CD4-positive, alpha-beta memory T cell (primary cell): Measurements from ENCODE around the gene FHL1. TPM values are rescaled to one million over a fixed set of nuclear protein-coding genes. Genes with fewer than 3 reads are reported as not detected.

Experiments
- CTCF ChIA-PET: fragments of 350-600 bp; sonication (Branson Sonifier 250); formaldehyde crosslinking; loops from one replicate; lab custom pipeline; 2021; ENCODE audit warnings: inconsistent platforms; ENCODE audit not compliant: partially characterized antibody; lab: Charles Lee
- POLR2A ChIA-PET: fragments of 350-600 bp; sonication (Branson Sonifier 250); formaldehyde crosslinking; loops from one replicate; lab custom pipeline; 2021; ENCODE audit not compliant: partially characterized antibody; lab: Charles Lee
- DNase-seq, 5 donors: peaks; one replicate each; pipeline versions ENCODE4 v3.0.0 to v3.0.0-alpha.2; 2020 to 2022; ENCODE audit warnings: mixed read lengths in 1 of 5
- H3K27ac ChIP-seq: one replicate; pipeline ENCODE4 v1.7.0; 2013; ENCODE audit warnings: low read depth, low read length
- H3K27me3 ChIP-seq: 2 replicates; pipeline ENCODE4 v1.7.0; 2013; ENCODE audit warnings: mild to moderate bottlenecking, low read length, moderate library complexity; ENCODE audit not compliant: insufficient read depth
- H3K36me3 ChIP-seq: 2 replicates; pipeline ENCODE4 v1.7.0; 2013; ENCODE audit warnings: mild to moderate bottlenecking, low read length, moderate library complexity; ENCODE audit not compliant: insufficient read depth
- H3K4me1 ChIP-seq: 2 replicates; pipeline ENCODE4 v1.7.0; 2013; ENCODE audit warnings: mild to moderate bottlenecking, low read length, moderate library complexity; ENCODE audit not compliant: insufficient read depth
- H3K4me3 ChIP-seq, 2 donors: one replicate each; pipeline ENCODE4 v1.7.0; 2013; ENCODE audit warnings: low read length in 2 of 2, mild to moderate bottlenecking in 1 of 2
- H3K9me3 ChIP-seq, 2 donors: one replicate each; pipeline ENCODE4 v1.7.0; 2013; ENCODE audit warnings: low read length in 2 of 2, control low read depth in 1 of 2; ENCODE audit not compliant: control insufficient read depth in 1 of 2
- H3K27ac Mint-ChIP-seq, 7 donors: one replicate each; pipeline ENCODE4 v1.8.0; 2020 to 2021; ENCODE audit warnings: mixed read lengths in 7 of 7, mild to moderate bottlenecking in 6 of 7, inconsistent platforms in 3 of 7, moderate library complexity in 3 of 7
- H3K27me3 Mint-ChIP-seq, 2 donors: one replicate each; pipeline ENCODE4 v1.8.0; 2020 to 2021; ENCODE audit warnings: mixed read lengths in 2 of 2
- H3K36me3 Mint-ChIP-seq, 2 donors: one replicate each; pipeline ENCODE4 v1.8.0; 2020 to 2021; ENCODE audit warnings: mixed read lengths in 2 of 2, inconsistent platforms in 1 of 2, mild to moderate bottlenecking in 1 of 2
- H3K4me1 Mint-ChIP-seq, 4 donors: one replicate each; pipeline ENCODE4 v1.8.0; 2020 to 2021; ENCODE audit warnings: mixed read lengths in 4 of 4, mild to moderate bottlenecking in 1 of 4
- H3K4me3 Mint-ChIP-seq, 8 donors: one replicate each; pipeline ENCODE4 v1.8.0; 2020 to 2021; ENCODE audit warnings: mixed read lengths in 8 of 8, mild to moderate bottlenecking in 7 of 8, moderate library complexity in 6 of 8, inconsistent platforms in 3 of 8
- H3K9me3 Mint-ChIP-seq, 8 donors: one replicate each; pipeline ENCODE4 v1.8.0; 2020 to 2021; ENCODE audit warnings: mixed read lengths in 8 of 8, mild to moderate bottlenecking in 5 of 8, inconsistent platforms in 3 of 8, moderate library complexity in 1 of 8
- intact Hi-C: fragments of 100-400 bp; cut with micrococcal nuclease; formaldehyde crosslinking; loops from one replicate; pipeline ENCODE4 v1.15.1; 2023
- polyA plus RNA-seq, 2 donors: library from polyadenylated mRNA; unstranded; fragments of 300-500 nt; fragmentation: Illumina TruSeq; gene quantifications; one replicate each; pipeline ENCODE4 v1.2.3, GENCODE V29; 2021
- total RNA-seq, 2 experiments: library from RNA; stranded (reverse); gene quantifications; one replicate each; pipeline ENCODE4 v1.2.3, GENCODE V29; 2021

The FHL1 gene
- total and polyA plus RNA-seq, 4 experiments from 2014 or later: 32.3 to 58.3 (median 44.1) TPM

DNA sequence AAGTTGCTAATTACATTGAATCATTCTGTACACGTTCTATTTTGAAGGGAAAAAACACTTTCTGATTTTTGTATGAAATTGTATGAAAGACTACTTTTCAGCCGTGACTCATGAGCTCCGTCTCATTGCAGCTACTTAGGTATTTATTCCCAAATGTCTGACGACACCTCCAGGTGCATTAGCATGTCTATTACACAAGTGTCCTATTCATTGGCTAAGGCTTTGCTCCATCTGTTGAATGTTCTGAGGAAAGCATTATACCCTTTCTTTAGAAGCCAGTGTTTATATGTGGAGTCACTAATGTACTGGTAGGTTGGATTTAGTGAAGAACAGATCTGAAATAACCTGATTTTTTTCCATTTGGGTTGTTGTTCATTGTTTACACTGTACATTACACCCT, 52.0 kb downstream of the FHL1 start:
- H3K27ac Mint-ChIP-seq: no peak overlapping the region
- no peaks in the 10 kb centered on the region for H3K9me3 Mint-ChIP-seq

DNA sequence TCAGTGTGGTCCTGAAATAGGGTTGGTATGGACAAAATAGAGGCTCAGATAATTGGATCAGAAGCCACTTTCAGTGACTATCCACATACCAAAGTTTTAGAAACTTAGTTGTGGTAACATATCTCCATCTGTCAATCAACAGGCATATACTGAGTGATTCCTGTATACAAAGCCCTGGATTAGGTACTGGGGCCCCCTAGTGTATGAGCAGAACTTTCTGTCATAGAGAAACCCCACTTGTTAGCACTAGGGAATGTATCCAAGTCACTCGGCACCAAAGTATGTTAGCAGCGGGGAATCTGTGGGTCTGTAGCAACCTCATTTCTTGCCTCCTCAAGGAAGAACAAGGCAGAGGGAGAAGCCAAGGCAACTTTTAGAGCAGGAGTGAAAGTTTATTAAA, 53.1 kb downstream of the FHL1 start:
- CTCF ChIA-PET: interaction anchor here (0.9 to 1.0 kb wide), 2 partner anchors 39 to 172 kb away, joined by 3 to 10 read pairs; no protein-coding TSS in a partner anchor
- Histone ChIP-seq H3K36me3 (no peaks in the 10 kb centered on the region), H3K27me3 (no peaks in the 10 kb centered on the region), H3K9me3 (no peaks in the 10 kb centered on the region), H3K4me3 (no peak overlapping the region), H3K4me1 (peaks cover 37% of the 10 kb centered on the region), H3K27ac (no peak overlapping the region)
- intact Hi-C loops: loop anchor here (1.0 to 10.0 kb wide), 4 partner anchors 33 to 172 kb away; partner anchors contain the start of gene FHL1
- Mint-ChIP-seq H3K27me3 (no peaks in the 10 kb centered on the region), H3K27ac (peak overlapping the region in 4 of 7 donors; percentile 24 to 85 (median 67)), H3K4me3 (no peak overlapping the region), H3K9me3 (no peaks in the 10 kb centered on the region), H3K36me3 (peaks cover 0 to 2% of the 10 kb centered on the region in 2 donors), H3K4me1 (peaks cover 22 to 50% (median 31%) of the 10 kb centered on the region in 4 donors)
- POLR2A ChIA-PET: no interaction called here
- DNase-seq: peak in 1 of 5 donors; percentile 35

More for the DNA sequence above, 52.0 kb downstream of the FHL1 start:
- Mint-ChIP-seq H3K27me3 (no peaks in the 10 kb centered on the region), H3K4me3 (no peak overlapping the region), H3K36me3 (no peaks in the 10 kb centered on the region), H3K4me1 (peaks cover 14 to 49% (median 23%) of the 10 kb centered on the region in 4 donors)
- ChIA-PET POLR2A (no interaction called here), CTCF (interaction anchor here (0.9 to 1.0 kb wide), 2 partner anchors 37 to 171 kb away, joined by 3 to 10 read pairs; no protein-coding TSS in a partner anchor)
- Histone ChIP-seq H3K4me3 (no peak overlapping the region), H3K9me3 (no peaks in the 10 kb centered on the region), H3K27me3 (no peaks in the 10 kb centered on the region), H3K27ac (no peak overlapping the region), H3K4me1 (peaks cover 30% of the 10 kb centered on the region), H3K36me3 (no peaks in the 10 kb centered on the region)
- no peak for DNase-seq
- intact Hi-C loops: no loop called here

DNA sequence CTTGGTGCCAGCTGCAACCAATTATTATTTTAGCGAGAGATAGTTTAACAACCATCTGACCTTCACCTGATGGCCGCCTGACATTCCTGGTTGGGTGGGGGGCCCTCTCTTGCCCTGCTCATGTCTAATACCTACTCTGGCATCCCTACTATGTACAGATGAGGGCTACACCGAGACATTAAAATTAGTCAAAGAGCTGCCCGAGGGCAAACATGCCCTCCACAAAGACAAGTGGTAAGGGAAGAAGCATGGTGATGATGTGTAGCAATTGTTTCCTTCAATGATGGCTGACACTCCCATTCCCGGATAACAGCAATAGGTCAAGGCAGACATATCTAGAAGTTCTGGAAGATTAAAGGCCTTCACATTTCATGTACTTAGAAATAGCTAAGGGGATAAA, 54.3 kb downstream of the FHL1 start:
- Mint-ChIP-seq H3K27me3 (no peaks in the 10 kb centered on the region), H3K36me3 (peaks cover 0 to 2% of the 10 kb centered on the region in 2 donors), H3K4me1 (peaks cover 22 to 45% (median 31%) of the 10 kb centered on the region in 4 donors), H3K27ac (peak overlapping the region in 4 of 7 donors; percentile 9 to 48 (median 36)), H3K4me3 (peak overlapping the region in 1 of 8 donors; percentile 14), H3K9me3 (no peaks in the 10 kb centered on the region)
- Histone ChIP-seq H3K27me3 (no peaks in the 10 kb centered on the region), H3K9me3 (no peaks in the 10 kb centered on the region), H3K27ac (no peak overlapping the region), H3K4me3 (no peak overlapping the region), H3K4me1 (peaks cover 42% of the 10 kb centered on the region), H3K36me3 (no peaks in the 10 kb centered on the region)
- DNase-seq: no peak
- ChIA-PET CTCF (interaction anchor here (1.4 to 1.5 kb wide), 2 partner anchors 24 to 174 kb away, joined by 4 read pairs; no protein-coding TSS in a partner anchor), POLR2A (no interaction called here)
- intact Hi-C loops: loop anchor here (2.0 to 10.0 kb wide), 3 partner anchors 34 to 67 kb away; partner anchors contain the start of gene FHL1

DNA sequence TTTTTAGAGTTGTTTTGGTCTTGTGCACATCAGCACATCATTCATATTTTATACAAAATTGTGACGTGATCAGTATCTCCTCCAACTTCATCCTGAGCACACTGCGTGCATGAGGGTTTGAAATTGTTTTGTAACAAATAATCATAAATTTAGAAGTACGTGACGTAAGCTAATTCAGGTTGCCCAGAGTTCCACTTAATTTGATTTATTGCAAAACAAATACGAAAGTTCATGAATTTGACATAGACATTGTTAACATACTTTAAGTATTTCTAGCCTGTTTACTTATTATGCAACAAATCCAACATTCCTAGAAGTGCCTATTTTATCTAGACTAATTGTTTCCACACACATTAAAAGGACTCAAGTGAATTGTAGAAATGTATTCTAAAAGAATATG, 55.6 kb downstream of the FHL1 start:
- Histone ChIP-seq H3K27me3 (no peaks in the 10 kb centered on the region), H3K36me3 (no peaks in the 10 kb centered on the region), H3K4me1 (peaks cover 42% of the 10 kb centered on the region), H3K9me3 (no peaks in the 10 kb centered on the region), H3K27ac (peak overlapping the region; percentile 21), H3K4me3 (no peak overlapping the region)
- peak overlapping the region in 1 of 8 donors; percentile 54 for H3K4me3 Mint-ChIP-seq
- POLR2A ChIA-PET: interaction anchor here (1.1 kb wide), 1 partner anchor 10 kb away, joined by 3 read pairs; no protein-coding TSS in a partner anchor
- intact Hi-C loops: loop anchor here (5.0 to 10.0 kb wide), 2 partner anchors 36 to 58 kb away; partner anchors contain the start of gene FHL1
- no peaks in the 10 kb centered on the region for H3K9me3 Mint-ChIP-seq
- no peaks in the 10 kb centered on the region for H3K27me3 Mint-ChIP-seq
- DNase-seq: no peak
- H3K4me1 Mint-ChIP-seq: peaks cover 22 to 41% (median 31%) of the 10 kb centered on the region in 4 donors
- peaks cover 5 to 7% of the 10 kb centered on the region in 2 donors for H3K36me3 Mint-ChIP-seq
- CTCF ChIA-PET: interaction anchor here (0.5 to 2.1 kb wide), 4 partner anchors 26 to 660 kb away, joined by 4 to 16 read pairs (median 4); no protein-coding TSS in a partner anchor
- peak overlapping the region in 6 of 7 donors; percentile 36 to 93 (median 88) for H3K27ac Mint-ChIP-seq

DNA sequence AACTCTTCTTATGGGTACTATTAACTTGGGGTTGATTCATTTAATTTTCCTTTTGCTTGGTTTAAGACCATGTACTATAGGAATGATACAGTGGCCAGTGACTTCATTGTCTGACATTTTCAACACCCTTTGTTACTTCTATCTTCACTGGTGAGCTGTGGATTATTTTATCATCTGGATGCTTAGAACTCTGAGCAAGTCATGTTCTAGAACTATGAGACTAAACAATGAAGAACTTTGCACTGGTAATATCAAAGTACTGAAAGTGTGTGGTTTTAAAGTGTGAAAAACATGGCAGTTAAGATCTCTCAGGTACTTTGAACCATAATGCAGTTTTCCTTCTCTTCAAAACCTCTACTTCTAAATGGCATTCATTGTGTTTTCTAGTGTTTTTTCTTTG, 56.1 kb downstream of the FHL1 start:
- Histone ChIP-seq H3K27me3 (no peaks in the 10 kb centered on the region), H3K9me3 (no peaks in the 10 kb centered on the region), H3K36me3 (no peaks in the 10 kb centered on the region), H3K4me1 (peaks cover 42% of the 10 kb centered on the region), H3K4me3 (no peak overlapping the region), H3K27ac (peak overlapping the region; percentile 21)
- H3K27me3 Mint-ChIP-seq: no peaks in the 10 kb centered on the region
- CTCF ChIA-PET: interaction anchor here (0.5 to 2.1 kb wide), 2 partner anchors 175 to 660 kb away, joined by 4 to 16 read pairs; no protein-coding TSS in a partner anchor
- peak overlapping the region; percentile 32 to 94 (median 89) for H3K27ac Mint-ChIP-seq
- POLR2A ChIA-PET: interaction anchor here (1.1 kb wide), 1 partner anchor 11 kb away, joined by 3 read pairs; no protein-coding TSS in a partner anchor
- peak in 2 of 5 donors; percentile 17 to 22 for DNase-seq
- H3K4me3 Mint-ChIP-seq: peak overlapping the region in 3 of 8 donors; percentile 2 to 54 (median 14)
- H3K4me1 Mint-ChIP-seq: peaks cover 22 to 41% (median 31%) of the 10 kb centered on the region in 4 donors
- H3K36me3 Mint-ChIP-seq: peaks cover 5 to 7% of the 10 kb centered on the region in 2 donors
- no peaks in the 10 kb centered on the region for H3K9me3 Mint-ChIP-seq
- intact Hi-C loops: loop anchor here (5.0 to 10.0 kb wide), 2 partner anchors 36 to 59 kb away; partner anchors contain the start of gene FHL1

DNA sequence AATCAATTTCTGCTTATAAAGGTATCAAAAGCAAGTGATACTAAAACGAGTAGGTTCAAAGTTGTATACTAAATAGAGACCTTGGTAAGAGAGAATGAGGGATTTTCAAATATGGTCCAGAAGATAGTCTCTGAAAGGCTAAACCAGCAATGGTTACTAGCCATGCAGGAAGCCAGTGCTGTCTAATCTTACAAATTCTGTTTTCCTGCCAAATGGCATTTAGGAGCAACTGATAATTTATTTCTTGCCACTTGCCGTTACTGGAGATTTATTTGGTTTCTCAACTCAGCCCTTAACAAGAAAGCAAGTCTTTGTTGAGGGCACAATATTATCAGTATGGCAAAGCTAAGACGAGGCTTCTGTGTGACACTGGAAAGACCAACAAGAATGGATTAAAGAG, 56.6 kb downstream of the FHL1 start:
- intact Hi-C loops: loop anchor here (5.0 to 10.0 kb wide), 2 partner anchors 37 to 59 kb away; partner anchors contain the start of gene FHL1
- H3K27ac Mint-ChIP-seq: peak overlapping the region; percentile 32 to 94 (median 92)
- H3K4me1 Mint-ChIP-seq: peaks cover 22 to 41% (median 31%) of the 10 kb centered on the region in 4 donors

More for the DNA sequence above, 56.6 kb downstream of the FHL1 start:
- Mint-ChIP-seq H3K27me3 (no peaks in the 10 kb centered on the region), H3K4me3 (peak overlapping the region in 3 of 8 donors; percentile 17 to 63 (median 54)), H3K36me3 (peaks cover 5 to 8% of the 10 kb centered on the region in 2 donors), H3K9me3 (no peaks in the 10 kb centered on the region)
- Histone ChIP-seq H3K27me3 (no peaks in the 10 kb centered on the region), H3K4me3 (no peak overlapping the region), H3K27ac (peak overlapping the region; percentile 55), H3K9me3 (no peaks in the 10 kb centered on the region), H3K36me3 (no peaks in the 10 kb centered on the region), H3K4me1 (peaks cover 42% of the 10 kb centered on the region)
- no peak for DNase-seq
- POLR2A ChIA-PET: interaction anchor here (0.8 kb wide), 1 partner anchor 58 kb away, joined by 3 read pairs; no protein-coding TSS in a partner anchor
- CTCF ChIA-PET: interaction anchor here (2.1 kb wide), 1 partner anchor 176 kb away, joined by 16 read pairs; no protein-coding TSS in a partner anchor
